ENCODE data around the gene KERA.
A peak's percentile ranks its signal among the peaks of the same experiment; 100 is the strongest.

KERA gene

DNA sequence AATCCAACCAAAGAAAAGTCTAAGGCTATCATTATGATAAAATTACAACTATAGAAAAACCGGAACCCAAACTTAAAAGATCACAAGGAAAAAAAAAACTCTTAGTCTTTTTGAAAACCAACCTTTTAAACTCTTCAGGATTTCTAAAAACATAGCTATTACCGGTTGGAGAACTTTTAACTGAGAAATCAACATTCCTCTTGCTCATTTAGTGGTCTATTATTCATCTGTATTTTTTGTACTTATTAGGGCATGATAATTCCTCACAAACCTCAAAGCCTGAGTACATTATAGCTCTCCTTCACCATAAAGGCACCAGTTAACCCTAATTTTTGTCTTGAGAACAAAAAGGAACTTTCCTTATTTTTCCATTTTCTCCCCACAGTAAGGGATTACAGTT, 43.1 kb upstream of the KERA start:
- no peak overlapping the region for H3K4me3 ChIP-seq (ENCODE audit: low read length)
- TF ChIP-seq, protein P1, sequence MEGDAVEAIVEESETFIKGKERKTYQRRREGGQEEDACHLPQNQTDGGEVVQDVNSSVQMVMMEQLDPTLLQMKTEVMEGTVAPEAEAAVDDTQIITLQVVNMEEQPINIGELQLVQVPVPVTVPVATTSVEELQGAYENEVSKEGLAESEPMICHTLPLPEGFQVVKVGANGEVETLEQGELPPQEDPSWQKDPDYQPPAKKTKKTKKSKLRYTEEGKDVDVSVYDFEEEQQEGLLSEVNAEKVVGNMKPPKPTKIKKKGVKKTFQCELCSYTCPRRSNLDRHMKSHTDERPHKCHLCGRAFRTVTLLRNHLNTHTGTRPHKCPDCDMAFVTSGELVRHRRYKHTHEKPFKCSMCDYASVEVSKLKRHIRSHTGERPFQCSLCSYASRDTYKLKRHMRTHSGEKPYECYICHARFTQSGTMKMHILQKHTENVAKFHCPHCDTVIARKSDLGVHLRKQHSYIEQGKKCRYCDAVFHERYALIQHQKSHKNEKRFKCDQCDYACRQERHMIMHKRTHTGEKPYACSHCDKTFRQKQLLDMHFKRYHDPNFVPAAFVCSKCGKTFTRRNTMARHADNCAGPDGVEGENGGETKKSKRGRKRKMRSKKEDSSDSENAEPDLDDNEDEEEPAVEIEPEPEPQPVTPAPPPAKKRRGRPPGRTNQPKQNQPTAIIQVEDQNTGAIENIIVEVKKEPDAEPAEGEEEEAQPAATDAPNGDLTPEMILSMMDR (conservative IDR thresholded peaks at IDR 0.05; ENCODE audit: low read depth, low read length): no peak
- DNase-seq (ENCODE audit: low read depth): peak; percentile 25

- TF ChIP-seq, protein P1 (conservative IDR thresholded peaks at IDR 0.05; ENCODE audit: low read depth, low read length): no peak
- no peak for DNase-seq (ENCODE audit: low read depth)
- no peak overlapping the region for H3K4me3 ChIP-seq (ENCODE audit: low read length)
Measured at GRCh38 chr12:91099836-91100235, 42.0 kb upstream of the KERA start.

DNA sequence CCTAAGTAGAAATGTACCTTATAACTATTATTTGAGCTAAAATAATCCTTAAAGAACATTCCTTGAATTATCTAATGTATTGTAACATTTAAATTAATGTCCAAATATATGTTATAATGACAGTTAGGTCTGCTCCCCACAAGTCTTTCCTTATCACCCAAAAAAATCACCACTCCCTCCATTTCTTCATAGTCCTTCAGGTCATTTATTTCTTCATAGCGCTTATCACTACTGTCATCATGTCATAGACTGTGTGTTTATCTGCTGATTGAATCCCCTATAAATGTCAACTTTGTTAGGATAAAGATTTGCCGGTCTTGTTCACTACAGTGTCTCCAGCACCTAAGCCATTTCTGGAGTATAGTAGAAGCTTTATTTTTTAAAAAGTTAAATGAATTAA, 41.5 kb upstream of the KERA start:
- TF ChIP-seq, protein P1 (conservative IDR thresholded peaks at IDR 0.05; ENCODE audit: low read depth, low read length): no peak
- no peak overlapping the region for H3K4me3 ChIP-seq (ENCODE audit: low read length)
- DNase-seq (ENCODE audit: low read depth): no peak

DNA sequence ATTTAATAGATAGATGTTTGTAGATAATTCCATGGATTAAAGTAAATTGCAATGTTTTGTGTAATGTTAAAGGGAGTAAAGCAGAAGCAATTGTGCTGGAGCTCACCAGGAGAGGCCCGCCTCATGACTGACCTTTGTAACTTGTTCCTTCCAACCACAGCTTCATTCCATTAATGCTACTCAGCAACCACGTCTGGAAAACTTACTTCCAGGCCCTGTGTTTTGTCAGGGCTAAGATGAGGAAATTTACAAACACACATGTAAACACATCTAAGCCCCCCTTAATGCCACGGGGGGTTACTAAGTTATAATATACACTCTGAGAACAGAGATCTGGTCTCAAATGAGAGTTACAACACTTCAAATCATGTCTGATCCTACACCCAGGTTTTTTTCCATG, 41.1 kb upstream of the KERA start:
- no peak overlapping the region for H3K4me3 ChIP-seq (ENCODE audit: low read length)
- DNase-seq (ENCODE audit: low read depth): peak; percentile 90
- TF ChIP-seq, protein P1 (conservative IDR thresholded peaks at IDR 0.05; ENCODE audit: low read depth, low read length): no peak

DNA sequence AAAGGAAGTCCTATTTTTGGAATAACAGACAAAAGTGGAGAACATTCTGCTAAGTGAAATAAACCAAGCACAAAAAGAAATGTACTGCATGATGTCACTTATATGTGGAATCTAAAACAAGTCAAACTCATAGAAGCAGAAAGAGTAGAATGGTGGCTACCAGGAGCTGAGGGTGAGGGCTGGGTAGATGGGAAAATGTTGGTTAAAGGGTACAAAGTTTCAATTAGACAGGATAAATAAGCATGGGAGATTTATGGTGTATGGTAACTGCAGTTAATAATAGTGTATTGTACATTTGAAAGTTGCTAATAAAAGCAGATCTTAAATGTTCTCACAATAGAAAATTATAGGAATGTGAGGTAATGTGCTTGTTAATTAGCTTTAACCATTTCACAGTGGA, 40.6 kb upstream of the KERA start:
- DNase-seq (ENCODE audit: low read depth): peak; percentile 12
- TF ChIP-seq, protein P1 (conservative IDR thresholded peaks at IDR 0.05; ENCODE audit: low read depth, low read length): no peak
- no peak overlapping the region for H3K4me3 ChIP-seq (ENCODE audit: low read length)

GRCh38 chr12:91094957-91095356, 37.1 kb upstream of the KERA start:
- no peak overlapping the region for H3K4me3 ChIP-seq (ENCODE audit: low read length)
- no peak for DNase-seq (ENCODE audit: low read depth)
- TF ChIP-seq, protein P1 (conservative IDR thresholded peaks at IDR 0.05; ENCODE audit: low read depth, low read length): no peak

GRCh38 chr12:91094032-91094662, 36.3 kb upstream of the KERA start:
- no peak for DNase-seq (ENCODE audit: low read depth)
- TF ChIP-seq, protein P1 (conservative IDR thresholded peaks at IDR 0.05; ENCODE audit: low read depth, low read length): no peak
- H3K4me3 ChIP-seq (ENCODE audit: low read length): no peak overlapping the region
